Measurements from ENCODE around the gene GALK1. TPM values are rescaled to one million over a fixed set of nuclear protein-coding genes. Genes with fewer than 3 reads are reported as not detected.

The GALK1 gene
- total and polyA plus RNA-seq, 2 of the 13 experiments (the other 11 are each of a cell fraction or from before 2014, with no cell fraction given): 59.9 to 93.6 TPM

GRCh38 chr17:75749545-75750389 lies 15.2 kb downstream of the GALK1 start (continued):
- no peak; the same call in 1 of the 2 replicates for TF ChIP-seq UBTF (CRISPR knock-in tag; IDR thresholded peaks at IDR 0.05)
- no peak for TF ChIP-seq ZSCAN25 (CRISPR knock-in tag; IDR thresholded peaks at IDR 0.05)
- no peak for TF ChIP-seq HNRNPK (IDR thresholded peaks at IDR 0.05; ENCODE audit: low read depth, low read length, poor library complexity, severe bottlenecking)
- TF ChIP-seq ZBED4 (CRISPR knock-in tag; IDR thresholded peaks at IDR 0.05; ENCODE audit: borderline replicate concordance): peak; percentile 98
- no peak for TF ChIP-seq ZNF749 (CRISPR knock-in tag; IDR thresholded peaks at IDR 0.05; ENCODE audit: borderline replicate concordance)
- TF ChIP-seq ZNF607 (CRISPR knock-in tag; IDR thresholded peaks at IDR 0.05; ENCODE audit: borderline replicate concordance): no peak
- no peak for TF ChIP-seq HOXA7 (CRISPR knock-in tag; IDR thresholded peaks at IDR 0.05)
- TF ChIP-seq ZNF547 (CRISPR knock-in tag; IDR thresholded peaks at IDR 0.05): no peak
- no peak for TF ChIP-seq KDM5A (IDR thresholded peaks at IDR 0.05; ENCODE audit: borderline replicate concordance, low read length)
- TF ChIP-seq PRMT3 (CRISPR knock-in tag; IDR thresholded peaks at IDR 0.05; ENCODE audit: borderline replicate concordance, low read depth): 0 out of 2 replicates have a peak, but pooled peaks have one; percentile 6
- TF ChIP-seq ZNF3 (CRISPR knock-in tag; IDR thresholded peaks at IDR 0.05): no peak
- TF ChIP-seq ZNF737 (CRISPR knock-in tag; IDR thresholded peaks at IDR 0.05; ENCODE audit: borderline replicate concordance): no peak
- no peak for TF ChIP-seq CCAR2 (optimal IDR thresholded peaks at IDR 0.05; ENCODE audit: low read depth, low read length)
- TF ChIP-seq ZNF562 (CRISPR knock-in tag; IDR thresholded peaks at IDR 0.05; ENCODE audit: borderline replicate concordance): no peak
- TF ChIP-seq ZNF878 (CRISPR knock-in tag; IDR thresholded peaks at IDR 0.05): no peak
- no peak for TF ChIP-seq TMF1 (CRISPR knock-in tag; IDR thresholded peaks at IDR 0.05; ENCODE audit: low read depth)
- peak; percentile 69; the same call in 1 of the 2 replicates for TF ChIP-seq SALL2 (CRISPR knock-in tag; IDR thresholded peaks at IDR 0.05)
- no peak for TF ChIP-seq FOXC1 (CRISPR knock-in tag; IDR thresholded peaks at IDR 0.05; ENCODE audit: borderline replicate concordance)
- TF ChIP-seq ZMAT5 (CRISPR knock-in tag; IDR thresholded peaks at IDR 0.05; ENCODE audit: borderline replicate concordance, low read depth): no peak
- 0 out of 2 replicates have a peak, but pooled peaks have one; percentile 7 for TF ChIP-seq ZNF788 (CRISPR knock-in tag; IDR thresholded peaks at IDR 0.05; ENCODE audit: borderline replicate concordance)
- TF ChIP-seq ARHGAP35 (CRISPR knock-in tag; IDR thresholded peaks at IDR 0.05; ENCODE audit: borderline replicate concordance): no peak
- no peak for TF ChIP-seq ZNF205 (CRISPR knock-in tag; IDR thresholded peaks at IDR 0.05)

All from HepG2 (cell line).